K562 (cell line): ENCODE measurements around the gene GABRP. TPM values are rescaled to one million over a fixed set of nuclear protein-coding genes. Genes with fewer than 3 reads are reported as not detected.

Experiments
- ATAC-seq: fragments of 200-7000 bp; cut with Tn5 transposase; 3 replicates; pipeline ENCODE4 v1.9.1; 2020; ENCODE audit warnings: moderate library complexity
- BruUV-seq: library from RNA; stranded (reverse); fragments of 400-500 nt; replicated peaks from 2 replicates; lab custom pipeline; 2021; lab: Mats Ljungman, UMichigan
- CTCF ChIA-PET: fragments of 300-600 bp; formaldehyde crosslinking; extraction: SDS; loops from one replicate; lab custom pipeline; 2021; ENCODE audit warnings: low intra/inter-chr PET ratio; lab: Yijun Ruan, JAX
- POLR2A ChIA-PET: fragments of 300-600, 350-650 bp; sonication (Branson Sonifier 250); formaldehyde crosslinking; extraction: SDS; loops from one replicate; lab custom pipeline; 2021; ENCODE audit warnings: antibody characterized with exemption, inconsistent platforms; lab: Yijun Ruan, JAX
- DNase-seq, 4 experiments: peaks; one replicate each; pipeline versions ENCODE4 v3.0.0 to v3.0.0-alpha.2; 2011 to 2018; ENCODE audit warnings: low spot score in 3 of 4, mixed read lengths in 3 of 4; ENCODE audit errors: extremely low read depth in 1 of 4
- FAIRE-seq: peaks from 2 replicates; lab custom pipeline; 2011; peaks lifted over from hg19 to GRCh38; lab: Jason Lieb, UNC
- H2AFZ ChIP-seq: 2 replicates; pipeline ENCODE4 v1.6.0; 2011; ENCODE audit warnings: low read depth, low read length, control low read depth, inconsistent platforms
- H3K27ac ChIP-seq: fragments of 200-600 bp; 3 replicates; pipeline ENCODE4 v1.8.0; 2011; ENCODE audit warnings: low read depth, mild to moderate bottlenecking, control low read depth, inconsistent platforms, low read length, moderate library complexity, mixed read lengths; ENCODE audit errors: extremely low read depth
- H3K27me3 ChIP-seq, 2 experiments: fragments of 300-600 bp in 1 of 2; 2 replicates in 1 of 2; 3 replicates in 1 of 2; pipeline versions ENCODE4 v1.6.0 to v1.8.0; 2011; ENCODE audit warnings: inconsistent platforms in 2 of 2, low read length in 2 of 2, mild to moderate bottlenecking in 1 of 2, mixed read lengths in 1 of 2, moderate library complexity in 1 of 2; ENCODE audit not compliant: control insufficient read depth in 2 of 2, insufficient read depth in 2 of 2
- H3K36me3 ChIP-seq: fragments of 300-600 bp; 3 replicates; pipeline ENCODE4 v1.8.0; 2011; ENCODE audit warnings: mild to moderate bottlenecking, low read length, inconsistent platforms; ENCODE audit not compliant: control insufficient read depth, insufficient read depth
- H3K4me1 ChIP-seq, 2 experiments: fragments of 200-600 bp in 1 of 2; replicated peaks in 1 of 2; 2 replicates in 1 of 2; 3 replicates in 1 of 2; pipeline versions ENCODE4 v1.5.1 to v1.8.0; 2011; ENCODE audit warnings: inconsistent platforms in 2 of 2, low read length in 2 of 2, mild to moderate bottlenecking in 1 of 2, mixed read lengths in 1 of 2, moderate library complexity in 1 of 2; ENCODE audit not compliant: control insufficient read depth in 2 of 2, insufficient read depth in 2 of 2
- H3K4me2 ChIP-seq: 2 replicates; pipeline ENCODE4 v1.6.1; 2011; ENCODE audit warnings: low read length, control low read depth, inconsistent platforms, mixed read lengths; ENCODE audit not compliant: insufficient read depth
- H3K4me3 ChIP-seq: fragments of 200-600 bp; sonication (generic), shearing (Covaris generic); 2 replicates; pipeline ENCODE4 v1.5.1; 2016; ENCODE audit warnings: control low read depth, inconsistent platforms
- H3K79me2 ChIP-seq: fragments of 200-600 bp; 3 replicates; pipeline ENCODE4 v1.8.0; 2011; ENCODE audit warnings: low read length, inconsistent platforms; ENCODE audit not compliant: control insufficient read depth, insufficient read depth
- H3K9ac ChIP-seq, 2 experiments: 2 replicates each; pipeline versions ENCODE4 v1.6.0 to v1.6.1; 2011; ENCODE audit warnings: low read depth in 2 of 2, low read length in 2 of 2, control low read depth in 1 of 2, inconsistent platforms in 1 of 2, mild to moderate bottlenecking in 1 of 2, mixed read lengths in 1 of 2; ENCODE audit not compliant: insufficient read depth in 1 of 2
- H3K9me1 ChIP-seq: one replicate; pipeline ENCODE4 v1.6.0; 2011; ENCODE audit warnings: inconsistent platforms, mild to moderate bottlenecking, low read length, moderate library complexity; ENCODE audit not compliant: control insufficient read depth, insufficient read depth
- H3K9me3 ChIP-seq: replicated peaks from 2 replicates; pipeline ENCODE4 v1.5.1; 2011; ENCODE audit warnings: low read depth, low read length, inconsistent platforms; ENCODE audit not compliant: control insufficient read depth, insufficient read depth
- H4K20me1 ChIP-seq: replicated peaks from 2 replicates; pipeline ENCODE4 v1.6.1; 2011; ENCODE audit warnings: low read length, inconsistent platforms, mixed read lengths; ENCODE audit not compliant: control insufficient read depth, insufficient read depth
- ATF3 ChIP-seq, 2 experiments: fragments of 450-650 bp in 1 of 2; sonication (generic) in 1 of 2; formaldehyde crosslinking in 1 of 2; IDR thresholded peaks in 1 of 2; conservative IDR thresholded peaks in 1 of 2; 2 replicates each; pipeline versions ENCODE4 v1.6.1 to v1.8.1; 2016 to 2023; ENCODE audit warnings: mild to moderate bottlenecking in 2 of 2, moderate library complexity in 2 of 2, inconsistent platforms in 1 of 2, missing genetic modification reagents in 1 of 2
- MCM3 ChIP-seq: fragments of 450-650 bp; IDR thresholded peaks from 2 replicates; pipeline ENCODE4 v1.6.1; 2016
- NFIC ChIP-seq: fragments of 450-650 bp; IDR thresholded peaks from 2 replicates; pipeline ENCODE4 v1.6.1; 2017; ENCODE audit warnings: mild to moderate bottlenecking, inconsistent platforms
- POLR2B ChIP-seq: fragments of 450-650 bp; IDR thresholded peaks from 2 replicates; pipeline ENCODE4 v1.6.1; 2018; ENCODE audit warnings: low read depth; ENCODE audit not compliant: partially characterized antibody
- SIN3B ChIP-seq: fragments of 450-650 bp; IDR thresholded peaks from 2 replicates; pipeline ENCODE4 v1.6.1; 2017; ENCODE audit warnings: low read depth, mild to moderate bottlenecking, moderate library complexity
- STAT5A ChIP-seq: IDR thresholded peaks from 2 replicates; pipeline ENCODE4 v1.6.1; 2012; ENCODE audit warnings: low read length, inconsistent platforms, borderline replicate concordance
- ZNF316 ChIP-seq: fragments of 450-650 bp; IDR thresholded peaks from 2 replicates; pipeline ENCODE4 v1.6.1; 2016
- ZSCAN29 ChIP-seq: fragments of 450-650 bp; IDR thresholded peaks from 2 replicates; pipeline ENCODE4 v1.6.1; 2017
- WGBS: fragments of 100-300 bp; shearing (Covaris generic); methylation state at CpG from one replicate; pipeline ENCODE4 v1.1.6; 2016; ENCODE audit warnings: low coverage, mixed read lengths; ENCODE audit not compliant: insufficient coverage; ENCODE audit errors: missing lambda C conversion rate; 5-methylcytosine and 5-hydroxymethylcytosine counted together
- in situ Hi-C: fragments of 300-500 bp; cut with MboI; formaldehyde crosslinking; loops from 4 replicates; pipeline ENCODE4 v1.15.0; 2018; ENCODE audit warnings: inconsistent platforms, mixed read lengths
- intact Hi-C: fragments of 100-400 bp; cut with micrococcal nuclease; formaldehyde crosslinking; loops from 2 replicates; pipeline ENCODE4 v1.14.2; 2022
- polyA plus RNA-seq, 8 experiments: library from polyadenylated mRNA; depleted of rRNA in 4 of 8; stranded (reverse) in 5 of 8; unstranded in 3 of 8; fragments of >200 nt; fragmentation: Nextera tagmentation in 2 of 8; fragmentation: Illumina TruSeq in 1 of 8; extraction: Ambion mirVana in 2 of 8; extraction: Trizol in 1 of 8; gene quantifications; 2 replicates each; pipeline versions ENCODE4 v1.2.1 to v1.2.3, GENCODE V29; 2011 to 2014; ENCODE audit warnings: inconsistent platforms in 1 of 8, missing spikeins in 1 of 8
- total RNA-seq, 7 experiments: library from RNA; depleted of rRNA in 6 of 7; stranded (reverse); fragments of >200 nt in 6 of 7; fragmentation: Illumina TruSeq in 2 of 7; extraction: Trizol in 2 of 7; gene quantifications; 2 replicates each; pipeline versions ENCODE4 v1.2.1 to v1.2.3, GENCODE V29; 2011 to 2021; ENCODE audit warnings: low replicate concordance in 1 of 7
- TF ChIP-seq, protein P1 (sequence below), 2 experiments: IDR thresholded peaks; 2 replicates each; pipeline ENCODE4 v1.6.1; 2011; ENCODE audit warnings: borderline replicate concordance in 1 of 2, control low read depth in 1 of 2, low read depth in 1 of 2, low read length in 1 of 2, mild to moderate bottlenecking in 1 of 2, mixed read lengths in 1 of 2, moderate library complexity in 1 of 2; ENCODE audit not compliant: insufficient read depth in 1 of 2, insufficient read length in 1 of 2, poor library complexity in 1 of 2, severe bottlenecking in 1 of 2; ENCODE audit errors: extremely low read depth in 1 of 2

GABRP gene
- total and polyA plus RNA-seq, 9 of the 15 experiments (the other 6 are each of a cell fraction or from before 2014, with no cell fraction given) = not detected

DNA sequence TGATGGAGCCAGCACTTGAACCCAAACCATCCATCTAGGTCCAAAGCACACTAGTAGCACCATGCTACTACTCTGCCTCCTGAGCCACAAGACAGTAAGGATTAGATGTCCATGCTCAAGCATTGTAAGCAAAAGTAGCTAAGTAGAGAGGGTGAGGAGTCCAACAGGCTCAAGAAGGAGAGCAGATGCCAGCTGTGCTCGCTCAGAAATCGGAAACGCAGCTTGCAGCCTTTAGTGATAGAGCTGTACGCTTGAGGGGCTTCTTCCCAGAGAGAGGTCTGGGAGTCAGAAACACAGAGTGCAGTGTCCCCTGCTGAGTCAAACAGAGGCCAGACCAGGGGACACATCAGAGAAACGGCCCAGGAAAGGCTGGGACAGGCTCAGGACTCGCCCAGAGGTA is 32.7 kb upstream of the GABRP start:
- DNase-seq (no peak), ATAC-seq (no peak), FAIRE-seq (no peak)
- Histone ChIP-seq H3K36me3 (no peaks in the 10 kb centered on the region), H2AFZ (no peak overlapping the region), H3K79me2 (no peaks in the 10 kb centered on the region), H3K9ac (no peak overlapping the region), H3K4me3 (no peak overlapping the region), H3K4me2 (no peak overlapping the region), H4K20me1 (0 out of 2 replicates have a peak, but pooled peaks cover 3% of the 10 kb centered on the region), H3K9me3 (no peaks in the 10 kb centered on the region), H3K27me3 (peaks cover 2 to 23% of the 10 kb centered on the region in 2 experiments; a peak in 2 of 5 replicates), H3K9me1 (no peaks in the 10 kb centered on the region)
- in situ Hi-C loops = no loop called here
- CTCF ChIA-PET = no interaction called here
- BruUV-seq = no TSS peak
- WGBS = 1% methylated on average over 6 of the region's 6 CpGs
- POLR2A ChIA-PET = interaction anchor here (0.6 kb wide), 1 partner anchor 43 kb away, joined by 3 read pairs; no protein-coding TSS in a partner anchor
- intact Hi-C loops = no loop called here
- TF ChIP-seq STAT5A (no peak), ZNF316 (no peak), POLR2B (no peak), MCM3 (no peak), SIN3B (no peak)
- TF ChIP-seq, all 486 proteins: peak for 0
- H3K27ac ChIP-seq = no peak overlapping the region
- H3K4me1 ChIP-seq = no peaks in the 10 kb centered on the region

DNA sequence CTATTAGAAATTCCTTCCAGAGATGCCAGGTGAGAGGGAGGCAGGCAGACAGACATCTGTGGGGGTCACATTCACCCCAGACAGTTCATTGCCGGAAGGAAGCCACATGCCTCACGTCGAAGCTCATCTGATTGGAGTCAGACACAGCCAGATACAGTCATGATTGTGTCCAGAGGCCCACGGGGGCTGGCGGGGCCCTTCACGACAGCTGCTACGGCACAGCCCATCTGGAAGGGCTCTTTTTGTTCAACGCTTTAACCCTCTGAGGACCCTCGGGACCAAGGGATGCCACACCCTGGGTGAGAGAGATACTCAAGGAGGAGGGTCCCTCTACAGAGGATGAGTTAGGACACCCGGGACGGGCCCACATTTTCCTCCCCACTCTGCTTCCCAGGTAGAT is 31.9 kb upstream of the GABRP start:
- FAIRE-seq (no peak), ATAC-seq (no peak), DNase-seq (no peak)
- no peaks in the 10 kb centered on the region for H3K4me1 ChIP-seq
- ChIA-PET CTCF (no interaction called here), POLR2A (no interaction called here)
- H3K27ac ChIP-seq = no peak overlapping the region
- no peaks in the 10 kb centered on the region for H3K9me3 ChIP-seq
- in situ Hi-C loops (no loop called here), intact Hi-C loops (no loop called here)
- H2AFZ ChIP-seq = no peak overlapping the region
- H3K27me3 ChIP-seq = peaks cover 2 to 18% of the 10 kb centered on the region in 2 experiments; a peak in 2 of 5 replicates
- H3K36me3 ChIP-seq = no peaks in the 10 kb centered on the region
- under 1% methylated on average over 11 of the region's 11 CpGs for WGBS
- no peaks in the 10 kb centered on the region for H3K79me2 ChIP-seq
- H3K9me1 ChIP-seq = no peaks in the 10 kb centered on the region
- no peak overlapping the region for H3K4me2 ChIP-seq
- 0 out of 2 replicates have a peak, but pooled peaks cover 3% of the 10 kb centered on the region for H4K20me1 ChIP-seq
- BruUV-seq = no TSS peak
- H3K9ac ChIP-seq = no peak overlapping the region
- no peak overlapping the region for H3K4me3 ChIP-seq
- TF ChIP-seq ZSCAN29 (no peak), ATF3 (IDR thresholded peaks at IDR 0.05) (no peak), ATF3 (CRISPR knock-in tag; conservative IDR thresholded peaks at IDR 0.05) (no peak), NFIC (no peak)
- TF ChIP-seq, protein P1, sequence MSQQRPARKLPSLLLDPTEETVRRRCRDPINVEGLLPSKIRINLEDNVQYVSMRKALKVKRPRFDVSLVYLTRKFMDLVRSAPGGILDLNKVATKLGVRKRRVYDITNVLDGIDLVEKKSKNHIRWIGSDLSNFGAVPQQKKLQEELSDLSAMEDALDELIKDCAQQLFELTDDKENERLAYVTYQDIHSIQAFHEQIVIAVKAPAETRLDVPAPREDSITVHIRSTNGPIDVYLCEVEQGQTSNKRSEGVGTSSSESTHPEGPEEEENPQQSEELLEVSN (IDR thresholded peaks at IDR 0.05; ENCODE audit: borderline replicate concordance in 1 of 2, extremely low read depth in 1 of 2, insufficient read depth in 1 of 2, insufficient read length in 1 of 2, low read depth in 1 of 2, low read length in 1 of 2, poor library complexity in 1 of 2, severe bottlenecking in 1 of 2) = no peak
